Astrocyte (in vitro differentiated cells and primary cell): ENCODE measurements around the gene ABLIM2. TPM values are rescaled to one million over a fixed set of nuclear protein-coding genes. Genes with fewer than 3 reads are reported as not detected.

ENCODE experiments used
- DNase-seq: peaks from one replicate; pipeline ENCODE4 v3.0.0-alpha.2; 2010; ENCODE audit warnings: low read depth
- FAIRE-seq: peaks from 2 replicates; lab custom pipeline; 2011; peaks lifted over from hg19 to GRCh38; lab: Jason Lieb, UNC
- H2AFZ ChIP-seq: 2 replicates; pipeline ENCODE4 v1.6.0; 2012; ENCODE audit warnings: low read depth, low read length, inconsistent platforms
- H3K27ac ChIP-seq: 2 replicates; pipeline ENCODE4 v1.5.1; 2011; ENCODE audit warnings: low read depth, low read length, inconsistent platforms
- H3K27me3 ChIP-seq: 2 replicates; pipeline ENCODE4 v1.6.0; 2011; ENCODE audit warnings: low read length, inconsistent platforms; ENCODE audit not compliant: insufficient read depth
- H3K36me3 ChIP-seq: 2 replicates; pipeline ENCODE4 v1.5.1; 2011; ENCODE audit warnings: low read length, inconsistent platforms; ENCODE audit not compliant: insufficient read depth
- H3K4me1 ChIP-seq: 2 replicates; pipeline ENCODE4 v1.5.1; 2011; ENCODE audit warnings: low read length, inconsistent platforms; ENCODE audit not compliant: insufficient read depth
- H3K4me2 ChIP-seq: 2 replicates; pipeline ENCODE4 v1.6.0; 2012; ENCODE audit warnings: low read length, inconsistent platforms
- H3K4me3 ChIP-seq: 2 replicates; pipeline ENCODE4 v1.5.1; 2011; ENCODE audit warnings: low read depth, mild to moderate bottlenecking, low read length, inconsistent platforms; ENCODE audit not compliant: insufficient read depth
- H3K79me2 ChIP-seq: 2 replicates; pipeline ENCODE4 v1.6.0; 2012; ENCODE audit warnings: mild to moderate bottlenecking, low read length, inconsistent platforms; ENCODE audit not compliant: insufficient read depth
- H3K9ac ChIP-seq: 2 replicates; pipeline ENCODE4 v1.6.0; 2012; ENCODE audit warnings: mild to moderate bottlenecking, low read length, inconsistent platforms
- H3K9me3 ChIP-seq: 2 replicates; pipeline ENCODE4 v1.5.1; 2012; ENCODE audit warnings: low read depth, mild to moderate bottlenecking, low read length, inconsistent platforms; ENCODE audit not compliant: insufficient read depth
- H4K20me1 ChIP-seq: 2 replicates; pipeline ENCODE4 v1.6.0; 2012; ENCODE audit warnings: low read length, inconsistent platforms; ENCODE audit not compliant: insufficient read depth
- H3K27ac Mint-ChIP-seq: one replicate; pipeline ENCODE4 v1.8.0; 2021; ENCODE audit warnings: mild to moderate bottlenecking, mixed read lengths; ENCODE audit not compliant: unreplicated experiment
- H3K27me3 Mint-ChIP-seq: one replicate; pipeline ENCODE4 v1.8.0; 2021; ENCODE audit warnings: low read depth, mixed read lengths; ENCODE audit not compliant: unreplicated experiment
- H3K36me3 Mint-ChIP-seq: one replicate; pipeline ENCODE4 v1.8.0; 2021; ENCODE audit warnings: low read depth, mixed read lengths; ENCODE audit not compliant: unreplicated experiment
- H3K4me1 Mint-ChIP-seq: one replicate; pipeline ENCODE4 v1.8.0; 2021; ENCODE audit warnings: low read depth, mixed read lengths; ENCODE audit not compliant: unreplicated experiment
- H3K4me3 Mint-ChIP-seq: one replicate; pipeline ENCODE4 v1.8.0; 2021; ENCODE audit warnings: mild to moderate bottlenecking, moderate library complexity, mixed read lengths; ENCODE audit not compliant: unreplicated experiment
- H3K9me3 Mint-ChIP-seq: one replicate; pipeline ENCODE4 v1.8.0; 2021; ENCODE audit warnings: mild to moderate bottlenecking, mixed read lengths; ENCODE audit not compliant: unreplicated experiment
- EZH2 ChIP-seq: IDR thresholded peaks from 2 replicates; pipeline ENCODE4 v1.6.1; 2012; ENCODE audit warnings: mild to moderate bottlenecking, low read length, inconsistent platforms; ENCODE audit not compliant: insufficient read depth
- total RNA-seq: library from RNA; stranded (reverse); gene quantifications from 2 replicates; pipeline ENCODE4 v1.2.1, GENCODE V29; 2021
- TF ChIP-seq, protein P1 (sequence below): IDR thresholded peaks from 2 replicates; pipeline ENCODE4 v1.5.1; 2011; ENCODE audit warnings: low read depth, mild to moderate bottlenecking, inconsistent platforms, low read length, moderate library complexity; ENCODE audit not compliant: insufficient read depth

Gene ABLIM2
- total RNA-seq, 1 donor from 2014 or later, result 0.50 TPM

GRCh38 chr4:8131826-8132225 lies 26.8 kb downstream of the ABLIM2 start:
- TF ChIP-seq, protein P1, sequence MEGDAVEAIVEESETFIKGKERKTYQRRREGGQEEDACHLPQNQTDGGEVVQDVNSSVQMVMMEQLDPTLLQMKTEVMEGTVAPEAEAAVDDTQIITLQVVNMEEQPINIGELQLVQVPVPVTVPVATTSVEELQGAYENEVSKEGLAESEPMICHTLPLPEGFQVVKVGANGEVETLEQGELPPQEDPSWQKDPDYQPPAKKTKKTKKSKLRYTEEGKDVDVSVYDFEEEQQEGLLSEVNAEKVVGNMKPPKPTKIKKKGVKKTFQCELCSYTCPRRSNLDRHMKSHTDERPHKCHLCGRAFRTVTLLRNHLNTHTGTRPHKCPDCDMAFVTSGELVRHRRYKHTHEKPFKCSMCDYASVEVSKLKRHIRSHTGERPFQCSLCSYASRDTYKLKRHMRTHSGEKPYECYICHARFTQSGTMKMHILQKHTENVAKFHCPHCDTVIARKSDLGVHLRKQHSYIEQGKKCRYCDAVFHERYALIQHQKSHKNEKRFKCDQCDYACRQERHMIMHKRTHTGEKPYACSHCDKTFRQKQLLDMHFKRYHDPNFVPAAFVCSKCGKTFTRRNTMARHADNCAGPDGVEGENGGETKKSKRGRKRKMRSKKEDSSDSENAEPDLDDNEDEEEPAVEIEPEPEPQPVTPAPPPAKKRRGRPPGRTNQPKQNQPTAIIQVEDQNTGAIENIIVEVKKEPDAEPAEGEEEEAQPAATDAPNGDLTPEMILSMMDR, result no peak
- TF ChIP-seq EZH2, result no peak
- H3K27me3 Mint-ChIP-seq, result peaks cover 55% of the 10 kb centered on the region
- Histone ChIP-seq H3K4me1 (no peaks in the 10 kb centered on the region), H3K79me2 (no peaks in the 10 kb centered on the region), H3K9me3 (no peaks in the 10 kb centered on the region), H2AFZ (no peak overlapping the region), H3K4me3 (no peak overlapping the region), H4K20me1 (no peaks in the 10 kb centered on the region), H3K27me3 (peaks cover 11% of the 10 kb centered on the region), H3K36me3 (no peaks in the 10 kb centered on the region), H3K9ac (no peak overlapping the region), H3K27ac (no peak overlapping the region), H3K4me2 (no peak overlapping the region)
- no peak for FAIRE-seq
- no peak overlapping the region for H3K27ac Mint-ChIP-seq
- peaks cover 6% of the 10 kb centered on the region for H3K36me3 Mint-ChIP-seq
- peaks cover 4% of the 10 kb centered on the region for H3K4me1 Mint-ChIP-seq
- DNase-seq, result no peak
- H3K4me3 Mint-ChIP-seq, result no peak overlapping the region
- H3K9me3 Mint-ChIP-seq, result no peaks in the 10 kb centered on the region

DNA sequence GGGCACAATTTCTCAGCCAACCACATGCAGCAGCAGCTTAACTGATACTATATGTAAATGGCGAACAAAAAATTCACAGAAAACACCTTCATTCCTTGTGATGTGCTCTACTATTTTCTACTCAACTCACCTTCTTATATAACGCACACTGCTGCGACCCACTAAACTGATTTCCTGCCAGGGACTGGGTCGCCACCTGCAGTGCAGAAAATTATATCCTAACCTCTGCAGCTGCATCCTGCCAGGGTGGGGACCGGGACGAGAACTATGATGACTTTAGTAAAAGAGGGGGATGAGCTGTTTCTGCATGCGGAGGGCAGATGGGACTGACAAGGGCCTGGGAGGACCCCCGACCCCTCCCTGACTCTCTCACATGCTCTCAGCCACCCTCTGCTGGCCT lies 27.4 kb downstream of the ABLIM2 start:
- Mint-ChIP-seq H3K27ac (no peak overlapping the region), H3K27me3 (peaks cover 55% of the 10 kb centered on the region), H3K4me3 (no peak overlapping the region), H3K36me3 (peaks cover 6% of the 10 kb centered on the region), H3K9me3 (no peaks in the 10 kb centered on the region), H3K4me1 (peaks cover 4% of the 10 kb centered on the region)
- H2AFZ ChIP-seq, result no peak overlapping the region
- H3K4me3 ChIP-seq, result no peak overlapping the region
- DNase-seq (no peak), FAIRE-seq (no peak)
- no peaks in the 10 kb centered on the region for H3K36me3 ChIP-seq
- no peak overlapping the region for H3K4me2 ChIP-seq
- H4K20me1 ChIP-seq, result no peaks in the 10 kb centered on the region
- H3K9ac ChIP-seq, result no peak overlapping the region
- H3K9me3 ChIP-seq, result no peaks in the 10 kb centered on the region
- H3K79me2 ChIP-seq, result no peaks in the 10 kb centered on the region
- H3K27me3 ChIP-seq, result peaks cover 11% of the 10 kb centered on the region
- TF ChIP-seq, protein P1, result no peak
- TF ChIP-seq EZH2, result no peak
- no peak overlapping the region for H3K27ac ChIP-seq
- H3K4me1 ChIP-seq, result no peaks in the 10 kb centered on the region

GRCh38 chr4:8130346-8131066 lies 28.1 kb downstream of the ABLIM2 start:
- H3K9ac ChIP-seq, result no peak overlapping the region
- H3K9me3 ChIP-seq, result no peaks in the 10 kb centered on the region
- Mint-ChIP-seq H3K27me3 (peaks cover 48% of the 10 kb centered on the region), H3K4me1 (peaks cover 4% of the 10 kb centered on the region), H3K36me3 (peaks cover 3% of the 10 kb centered on the region), H3K27ac (no peak overlapping the region), H3K9me3 (no peaks in the 10 kb centered on the region), H3K4me3 (no peak overlapping the region)
- H3K27me3 ChIP-seq, result peaks cover 11% of the 10 kb centered on the region
- FAIRE-seq, result no peak
- no peaks in the 10 kb centered on the region for H3K4me1 ChIP-seq
- no peak overlapping the region for H3K4me2 ChIP-seq
- TF ChIP-seq, protein P1, result no peak
- no peak for TF ChIP-seq EZH2
- H4K20me1 ChIP-seq, result no peaks in the 10 kb centered on the region
- no peak overlapping the region for H3K4me3 ChIP-seq
- H3K27ac ChIP-seq, result no peak overlapping the region
- H3K36me3 ChIP-seq, result no peaks in the 10 kb centered on the region
- no peaks in the 10 kb centered on the region for H3K79me2 ChIP-seq
- H2AFZ ChIP-seq, result no peak overlapping the region
- no peak for DNase-seq
